IMR-90 (cell line): Measurements from ENCODE around the gene EMP1. TPM values are rescaled to one million over a fixed set of nuclear protein-coding genes. Genes with fewer than 3 reads are reported as not detected.

Experiments
- ATAC-seq: fragments of 200-7000 bp; cut with Tn5 transposase; 2 replicates; pipeline ENCODE4 v1.9.1; 2020; ENCODE audit warnings: low read depth, mild to moderate bottlenecking, moderate library complexity
- BruUV-seq: library from RNA; stranded (reverse); fragments of 400-500 nt; replicated peaks from 2 replicates; lab custom pipeline; 2021; lab: Mats Ljungman, UMichigan
- CTCF ChIA-PET: fragments of 300-600 bp; formaldehyde crosslinking; extraction: SDS; loops from one replicate; lab custom pipeline; 2021; ENCODE audit warnings: antibody characterized with exemption; lab: Yijun Ruan, JAX
- POLR2A ChIA-PET: fragments of 300-600 bp; sonication (Branson Sonifier 250); formaldehyde crosslinking; loops from one replicate; lab custom pipeline; 2022; ENCODE audit warnings: antibody characterized with exemption; ENCODE audit not compliant: unreplicated experiment; lab: Charles Lee
- DNase-seq: peaks from one replicate; pipeline ENCODE4 v3.0.0; 2013
- H2AFZ ChIP-seq: replicated peaks from 2 replicates; pipeline ENCODE3; 2013; ENCODE audit warnings: low read length, mild to moderate bottlenecking; ENCODE audit not compliant: poor library complexity
- H2AK5ac ChIP-seq: 2 replicates; pipeline ENCODE4 v1.6.1; 2013; ENCODE audit warnings: low read depth, low read length, inconsistent platforms
- H2AK9ac ChIP-seq: replicated peaks from 2 replicates; pipeline ENCODE3; 2013; ENCODE audit warnings: mild to moderate bottlenecking, low read depth, low read length, moderate library complexity; ENCODE audit not compliant: poor library complexity
- H2BK120ac ChIP-seq: 2 replicates; pipeline ENCODE4 v1.6.1; 2013; ENCODE audit warnings: low read depth, low read length, inconsistent platforms
- H2BK15ac ChIP-seq: 3 replicates; pipeline ENCODE4 v1.6.1; 2013; ENCODE audit warnings: low read depth, low read length, inconsistent platforms
- H2BK20ac ChIP-seq: 2 replicates; pipeline ENCODE4 v1.6.1; 2013; ENCODE audit warnings: low read depth, mild to moderate bottlenecking, inconsistent platforms, low read length, moderate library complexity
- H2BK5ac ChIP-seq: 2 replicates; pipeline ENCODE4 v1.6.1; 2013; ENCODE audit warnings: mild to moderate bottlenecking, low read depth, low read length, inconsistent platforms; ENCODE audit not compliant: poor library complexity, severe bottlenecking
- H3K14ac ChIP-seq: replicated peaks from 2 replicates; pipeline ENCODE4 v1.6.1; 2013; ENCODE audit warnings: low read depth, low read length, inconsistent platforms
- H3K18ac ChIP-seq: 2 replicates; pipeline ENCODE4 v1.6.1; 2013; ENCODE audit warnings: low read depth, low read length, control low read depth
- H3K23ac ChIP-seq: 2 replicates; pipeline ENCODE4 v1.6.1; 2013; ENCODE audit warnings: low read depth, low read length, inconsistent platforms
- H3K27ac ChIP-seq: 2 replicates; pipeline ENCODE4 v1.5.1; 2013; ENCODE audit warnings: mild to moderate bottlenecking, control low read depth, low read length; ENCODE audit not compliant: insufficient read depth
- H3K27me3 ChIP-seq: 2 replicates; pipeline ENCODE4 v1.6.1; 2013; ENCODE audit warnings: low read length; ENCODE audit not compliant: control insufficient read depth, insufficient read depth
- H3K36me3 ChIP-seq: 2 replicates; pipeline ENCODE4 v1.6.1; 2013; ENCODE audit warnings: low read length, mixed read lengths; ENCODE audit not compliant: control insufficient read depth, insufficient read depth
- H3K4ac ChIP-seq: 2 replicates; pipeline ENCODE4 v1.6.1; 2013; ENCODE audit warnings: low read depth, low read length, inconsistent platforms
- H3K4me1 ChIP-seq: 2 replicates; pipeline ENCODE4 v1.6.1; 2013; ENCODE audit warnings: low read length, mixed read lengths; ENCODE audit not compliant: control insufficient read depth, insufficient read depth
- H3K4me2 ChIP-seq: 2 replicates; pipeline ENCODE4 v1.6.1; 2013; ENCODE audit warnings: low read depth, mild to moderate bottlenecking, control low read depth, low read length, moderate library complexity
- H3K4me3 ChIP-seq: 2 replicates; pipeline ENCODE4 v1.5.1; 2013; ENCODE audit warnings: low read depth, mild to moderate bottlenecking, control low read depth, low read length, moderate library complexity; ENCODE audit not compliant: insufficient read depth
- H3K56ac ChIP-seq: 2 replicates; pipeline ENCODE4 v1.6.1; 2013; ENCODE audit warnings: low read length, inconsistent platforms; ENCODE audit not compliant: insufficient read depth; ENCODE audit errors: extremely low read depth
- H3K79me1 ChIP-seq, 2 experiments: 2 replicates each; pipeline ENCODE4 v1.6.1; 2013; ENCODE audit warnings: low read length in 2 of 2, inconsistent platforms in 1 of 2, low read depth in 1 of 2
- H3K9ac ChIP-seq: 2 replicates; pipeline ENCODE4 v1.6.1; 2013; ENCODE audit warnings: low read depth, low read length, control low read depth
- H3K9me1 ChIP-seq: 2 replicates; pipeline ENCODE4 v1.6.1; 2013; ENCODE audit warnings: low read length, inconsistent platforms; ENCODE audit not compliant: insufficient read depth
- H3K9me3 ChIP-seq: 2 replicates; pipeline ENCODE4 v1.6.1; 2013; ENCODE audit warnings: low read length; ENCODE audit not compliant: control insufficient read depth, insufficient read depth
- H4K20me1 ChIP-seq: 2 replicates; pipeline ENCODE4 v1.6.1; 2013; ENCODE audit warnings: low read length, inconsistent platforms; ENCODE audit not compliant: insufficient read depth
- H4K5ac ChIP-seq: 2 replicates; pipeline ENCODE4 v1.6.1; 2013; ENCODE audit warnings: mild to moderate bottlenecking, low read depth, low read length, control low read depth
- H4K8ac ChIP-seq, 2 experiments: 2 replicates each; pipeline ENCODE4 v1.6.1; 2013; ENCODE audit warnings: low read depth in 2 of 2, low read length in 2 of 2, control low read depth in 1 of 2, inconsistent platforms in 1 of 2
- H4K91ac ChIP-seq: 2 replicates; pipeline ENCODE4 v1.6.1; 2013; ENCODE audit warnings: low read depth, low read length, inconsistent platforms; ENCODE audit not compliant: insufficient read depth
- BHLHE40 ChIP-seq: fragments of 150-350 bp; IDR thresholded peaks from 2 replicates; pipeline ENCODE4 v1.6.1; 2016; ENCODE audit warnings: mild to moderate bottlenecking, low read depth, low read length
- CEBPB ChIP-seq: IDR thresholded peaks from 2 replicates; pipeline ENCODE4 v1.6.1; 2012; ENCODE audit warnings: low read depth, low read length, improper control_type of control experiment
- CHD1 ChIP-seq: IDR thresholded peaks from 2 replicates; pipeline ENCODE4 v1.6.1; 2012; ENCODE audit warnings: low read depth, low read length, improper control_type of control experiment
- CTCF ChIP-seq: conservative IDR thresholded peaks from 2 replicates; pipeline ENCODE4 v1.5.1; 2012; ENCODE audit warnings: mild to moderate bottlenecking, low read depth, low read length, improper control_type of control experiment
- ELK1 ChIP-seq: fragments of 150-350 bp; IDR thresholded peaks from 2 replicates; pipeline ENCODE4 v1.6.1; 2016; ENCODE audit warnings: low read depth, mild to moderate bottlenecking, low read length, moderate library complexity, borderline replicate concordance
- FOS ChIP-seq: fragments of 150-350 bp; IDR thresholded peaks from 2 replicates; pipeline ENCODE4 v1.6.1; 2016; ENCODE audit warnings: low read depth, low read length
- MAFK ChIP-seq: IDR thresholded peaks from 2 replicates; pipeline ENCODE4 v1.6.1; 2012; ENCODE audit warnings: low read depth, low read length, improper control_type of control experiment
- MAZ ChIP-seq: IDR thresholded peaks from 2 replicates; pipeline ENCODE4 v1.6.1; 2012; ENCODE audit warnings: low read depth, mild to moderate bottlenecking, low read length, improper control_type of control experiment, moderate library complexity, borderline replicate concordance
- MXI1 ChIP-seq: IDR thresholded peaks from 2 replicates; pipeline ENCODE4 v1.6.1; 2012; ENCODE audit warnings: low read depth, mild to moderate bottlenecking, low read length, moderate library complexity, borderline replicate concordance
- NFE2L2 ChIP-seq: fragments of 150-350 bp; IDR thresholded peaks from 2 replicates; pipeline ENCODE4 v1.6.1; 2016; ENCODE audit warnings: low read depth, mild to moderate bottlenecking, low read length
- POLR2A ChIP-seq: IDR thresholded peaks from 2 replicates; pipeline ENCODE4 v1.6.1; 2012; ENCODE audit warnings: mild to moderate bottlenecking, low read depth, low read length
- RAD21 ChIP-seq: IDR thresholded peaks from 2 replicates; pipeline ENCODE4 v1.6.1; 2012; ENCODE audit warnings: low read length, improper control_type of control experiment
- RCOR1 ChIP-seq: IDR thresholded peaks from 2 replicates; pipeline ENCODE4 v1.6.1; 2012; ENCODE audit warnings: mild to moderate bottlenecking, low read length, improper control_type of control experiment; ENCODE audit not compliant: insufficient replicate concordance
- RFX5 ChIP-seq: IDR thresholded peaks from 2 replicates; pipeline ENCODE4 v1.8.0; 2012; ENCODE audit warnings: low read depth, mild to moderate bottlenecking, low read length, moderate library complexity
- SMC3 ChIP-seq: fragments of 150-350 bp; IDR thresholded peaks from 2 replicates; pipeline ENCODE4 v1.6.1; 2016; ENCODE audit warnings: low read depth, mild to moderate bottlenecking, antibody characterized with exemption, low read length, moderate library complexity
- USF2 ChIP-seq: fragments of 150-350 bp; IDR thresholded peaks from 2 replicates; pipeline ENCODE4 v1.6.1; 2017; ENCODE audit warnings: mild to moderate bottlenecking, antibody characterized with exemption, low read length, low read depth
- WGBS, 2 experiments: methylation state at CpG; one replicate each; pipeline versions ENCODE4 v1.1.5 to v1.1.7; 2013; ENCODE audit warnings: missing lambda C conversion rate in 2 of 2; ENCODE audit not compliant: insufficient read length in 1 of 2; ENCODE audit errors: extremely low coverage in 2 of 2; 5-methylcytosine and 5-hydroxymethylcytosine counted together
- dilution Hi-C: fragments of 300-500 bp; cut with HindIII; formaldehyde crosslinking; loops from one replicate; pipeline ENCODE4 v1.14.3; 2018; ENCODE audit warnings: low sequenced_read_pairs; ENCODE audit not compliant: unreplicated experiment
- in situ Hi-C: fragments of 300-500 bp; cut with MboI; formaldehyde crosslinking; loops from 3 replicates; pipeline ENCODE4 v1.14.3; 2019; ENCODE audit warnings: low sequenced_read_pairs, inconsistent platforms, mixed read lengths
- intact Hi-C: fragments of 100-400 bp; cut with micrococcal nuclease; formaldehyde crosslinking; loops from 2 replicates; pipeline ENCODE4 v1.10.0; 2022
- polyA plus RNA-seq, 3 experiments: library from polyadenylated mRNA; depleted of rRNA; stranded (reverse); fragments of >200 nt; gene quantifications; 2 replicates each; pipeline ENCODE4 v1.2.3, GENCODE V29; 2012; ENCODE audit warnings: low replicate concordance in 1 of 3
- total RNA-seq: library from RNA; depleted of rRNA; stranded (reverse); fragments of >200 nt; gene quantifications from 2 replicates; pipeline ENCODE4 v1.2.3, GENCODE V29; 2012

Gene EMP1
- total and polyA plus RNA-seq, 2 of the 4 experiments (the other 2 are of a cell fraction) = 137 to 201 TPM

GRCh38 chr12:13192719-13193118 lies 3.8 kb upstream of the EMP1 start:
- H3K9me1 ChIP-seq = peaks cover 10% of the 10 kb centered on the region; the same call in 1 of the 2 replicates
- H3K4me2 ChIP-seq = no peak overlapping the region
- H2AFZ ChIP-seq = no peak overlapping the region
- no CpG with 5 or more reads among the region's 8 CpGs for WGBS, 2 experiments
- dilution Hi-C loops = no loop called here
- no peaks in the 10 kb centered on the region for H3K27me3 ChIP-seq
- ChIA-PET POLR2A (no interaction called here), CTCF (no interaction called here)
- H3K4me3 ChIP-seq = no peak overlapping the region
- no peaks in the 10 kb centered on the region for H3K9me3 ChIP-seq
- H2BK5ac ChIP-seq = no peak overlapping the region
- no peak for ATAC-seq
- intact Hi-C loops = loop anchor here (10.0 kb wide), 1 partner anchor 468 kb away; no protein-coding TSS in a partner anchor
- no peak overlapping the region for H3K27ac ChIP-seq
- no peak overlapping the region for H3K9ac ChIP-seq
- H3K14ac ChIP-seq = no peak overlapping the region
- H4K91ac ChIP-seq = no peak overlapping the region
- peaks cover 17% of the 10 kb centered on the region for H3K4me1 ChIP-seq
- no peak overlapping the region for H3K23ac ChIP-seq
- H3K56ac ChIP-seq = no peak overlapping the region
- no peak overlapping the region for H3K18ac ChIP-seq
- DNase-seq = no peak
- in situ Hi-C loops = no loop called here
- no peak overlapping the region for H4K5ac ChIP-seq
- H3K36me3 ChIP-seq = no peaks in the 10 kb centered on the region
- peaks cover 8% of the 10 kb centered on the region for H4K20me1 ChIP-seq
- no peak overlapping the region for H2AK9ac ChIP-seq
- H3K79me1 ChIP-seq = peaks cover 0 to 10% of the 10 kb centered on the region in 2 experiments; a peak in 1 of 4 replicates
- H2BK15ac ChIP-seq = no peak overlapping the region
- BruUV-seq = no TSS peak
- no peak for TF ChIP-seq SMC3
- TF ChIP-seq ELK1 = no peak
- TF ChIP-seq MAZ = no peak
- no peak for TF ChIP-seq MAFK
- no peak for TF ChIP-seq FOS
- no peak for TF ChIP-seq USF2
- no peak for TF ChIP-seq RFX5
- TF ChIP-seq POLR2A = no peak
- TF ChIP-seq RAD21 = no peak
- TF ChIP-seq MXI1 = no peak
- no peak for TF ChIP-seq BHLHE40
- no peak for TF ChIP-seq NFE2L2
- no peak for TF ChIP-seq CHD1
- TF ChIP-seq CEBPB = no peak
- no peak for TF ChIP-seq CTCF
- no peak for TF ChIP-seq RCOR1
- H2BK120ac ChIP-seq = no peak overlapping the region
- H3K4ac ChIP-seq = no peak overlapping the region
- no peak overlapping the region for H2AK5ac ChIP-seq
- no peak overlapping the region for H4K8ac ChIP-seq
- no peak overlapping the region for H2BK20ac ChIP-seq
